HG02798 (cell line): ENCODE data around the gene CHP2.
"Not testable (repeated sequence)": the region's sequence is repeated elsewhere in the genome, so short reads cannot be mapped to it uniquely, and the experiment has no call there.

Experiments
- ATAC-seq: cut with Tn5 transposase; IDR thresholded peaks from one replicate; pipeline ENCODE4 v1.9.1; 2021; ENCODE audit warnings: mild to moderate bottlenecking; ENCODE audit not compliant: unreplicated experiment, poor library complexity

The CHP2 gene

GRCh38 chr16:23742766-23743165, 12.1 kb upstream of the CHP2 start:
- ATAC-seq: no peak

DNA sequence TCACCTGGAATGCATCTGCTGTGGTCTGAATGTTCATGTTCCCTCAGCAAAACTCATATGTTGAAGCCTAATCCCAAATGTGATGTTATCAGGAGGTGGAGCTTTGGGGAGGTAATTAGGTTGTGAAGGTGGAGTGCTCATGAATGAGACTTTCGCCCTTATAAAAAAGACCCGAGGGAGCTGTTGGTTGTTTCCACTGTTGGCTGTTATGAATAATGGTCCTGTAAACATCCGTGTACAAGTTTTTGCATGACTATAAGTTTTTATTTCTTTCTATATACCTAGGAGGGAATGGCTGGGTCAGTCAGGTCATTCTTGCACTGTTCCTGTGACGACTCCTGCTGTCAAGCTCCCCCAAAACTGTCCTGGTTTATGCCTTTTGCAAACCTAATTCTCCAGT, 9.6 kb upstream of the CHP2 start:
- ATAC-seq: no peak

DNA sequence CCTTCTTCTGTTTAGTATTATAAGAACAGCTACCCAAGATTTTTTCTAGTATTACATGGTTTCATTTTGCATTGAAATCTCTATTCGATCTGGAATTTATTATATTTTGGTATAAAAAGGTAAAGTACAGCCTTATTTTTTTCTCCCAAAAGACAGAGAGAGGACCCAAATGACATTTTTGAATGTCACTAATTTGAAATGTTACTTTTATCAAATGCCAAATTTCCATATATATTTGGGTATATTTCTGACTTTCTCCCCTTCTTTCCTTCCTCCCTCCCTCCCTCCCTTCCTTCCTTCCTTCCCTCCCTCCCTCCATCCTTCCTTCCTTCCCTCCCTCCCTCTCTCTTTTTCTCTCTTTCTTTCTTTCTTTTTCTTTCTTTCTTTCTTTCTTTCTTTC, 6.2 kb upstream of the CHP2 start:
- ATAC-seq: no peak

- ATAC-seq: not testable (repeated sequence)
These were observed 3.8 kb upstream of the CHP2 start for GRCh38 chr16:23751053-23751452.

DNA sequence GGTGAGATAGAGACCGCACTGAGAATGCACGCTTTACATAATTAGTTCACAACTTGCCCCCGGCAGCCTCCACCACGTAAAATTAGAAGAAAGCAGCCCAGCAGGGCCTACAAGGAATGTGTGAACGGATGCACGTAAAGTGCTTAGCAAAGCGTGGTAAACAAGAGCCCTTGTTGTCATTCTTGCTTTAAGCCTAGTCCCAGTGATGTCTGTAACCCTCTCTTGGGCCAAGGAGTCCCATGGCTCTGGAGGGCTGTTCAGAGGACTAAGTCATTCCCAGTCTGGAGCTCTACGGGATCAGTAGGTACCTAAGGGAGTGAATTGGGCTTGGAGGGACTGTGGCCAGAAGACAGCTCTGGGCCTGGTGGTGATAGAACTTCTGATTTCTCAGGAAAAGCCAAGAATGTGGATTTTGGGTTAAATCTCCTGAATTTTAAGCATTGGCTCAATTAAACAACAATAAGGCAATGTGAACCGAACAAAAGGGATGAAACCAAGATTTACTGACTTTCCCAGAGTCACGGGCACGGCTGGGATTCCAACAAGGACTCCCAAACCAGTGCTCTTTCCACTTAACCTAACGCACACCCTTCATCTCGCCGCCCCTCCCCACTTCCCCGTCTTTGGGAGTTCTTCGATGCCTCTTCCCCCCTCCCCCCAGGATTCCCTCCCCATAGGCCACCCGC, 775 bp upstream of the CHP2 start:
- ATAC-seq: no peak

GRCh38 chr16:23755484-23755809, 621 bp downstream of the CHP2 start:
- ATAC-seq: no peak

DNA sequence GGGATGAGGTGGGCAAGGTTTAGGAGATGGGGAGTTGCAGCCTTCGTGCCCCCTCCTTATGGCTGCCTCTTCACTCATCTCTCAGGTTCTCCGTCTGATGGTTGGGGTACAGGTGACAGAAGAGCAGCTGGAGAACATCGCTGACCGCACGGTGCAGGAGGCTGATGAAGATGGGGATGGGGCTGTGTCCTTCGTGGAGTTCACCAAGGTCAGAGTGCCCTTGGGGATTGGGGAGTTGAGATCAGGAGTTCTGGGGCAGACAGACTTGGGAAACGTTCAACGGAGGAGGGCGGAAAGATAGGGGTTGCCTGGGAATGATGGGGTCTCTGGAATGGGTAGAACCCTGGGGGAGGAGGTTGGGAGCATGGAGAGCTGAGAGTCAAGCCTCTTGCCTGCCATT, 2.3 kb downstream of the CHP2 start:
- no peak for ATAC-seq

DNA sequence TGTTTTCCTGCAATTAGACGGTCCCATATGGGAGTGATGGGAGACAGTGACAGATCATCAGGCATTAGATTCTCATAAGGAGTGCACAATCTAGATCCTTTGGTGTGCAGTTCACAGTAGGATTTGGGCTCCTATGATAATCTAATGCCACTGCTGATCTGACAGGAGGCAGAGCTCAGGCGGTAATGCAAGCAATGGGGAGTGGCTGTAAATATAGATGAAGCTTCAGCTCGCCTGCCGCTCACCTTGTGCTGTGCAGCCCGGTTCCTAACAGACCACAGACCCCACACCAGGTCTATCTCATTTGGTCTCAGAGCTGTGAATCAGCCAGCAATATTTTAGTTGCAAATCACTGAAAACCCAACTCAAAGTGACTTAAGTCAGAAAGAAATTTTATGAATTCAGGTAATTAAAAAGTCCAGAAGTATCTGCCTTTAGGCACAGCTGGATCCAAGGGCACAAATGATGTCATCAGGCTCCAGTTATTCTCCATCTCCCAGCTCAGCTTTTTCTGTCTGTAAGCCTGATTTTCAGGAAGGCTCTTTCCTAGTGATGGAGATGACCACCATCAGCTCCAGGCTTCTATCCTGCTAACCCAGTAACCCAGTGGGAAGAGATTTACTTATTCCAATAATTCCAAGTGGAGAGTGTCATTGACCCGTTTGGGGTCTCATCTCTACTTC, 3.3 kb downstream of the CHP2 start:
- ATAC-seq: no peak

GRCh38 chr16:23765933-23766332, 11.1 kb downstream of the CHP2 start:
- ATAC-seq: no peak

GRCh38 chr16:23768581-23768980, 13.8 kb downstream of the CHP2 start:
- ATAC-seq: no peak

- ATAC-seq: no peak
These were observed 16.2 kb downstream of the CHP2 start for GRCh38 chr16:23771027-23771426.

DNA sequence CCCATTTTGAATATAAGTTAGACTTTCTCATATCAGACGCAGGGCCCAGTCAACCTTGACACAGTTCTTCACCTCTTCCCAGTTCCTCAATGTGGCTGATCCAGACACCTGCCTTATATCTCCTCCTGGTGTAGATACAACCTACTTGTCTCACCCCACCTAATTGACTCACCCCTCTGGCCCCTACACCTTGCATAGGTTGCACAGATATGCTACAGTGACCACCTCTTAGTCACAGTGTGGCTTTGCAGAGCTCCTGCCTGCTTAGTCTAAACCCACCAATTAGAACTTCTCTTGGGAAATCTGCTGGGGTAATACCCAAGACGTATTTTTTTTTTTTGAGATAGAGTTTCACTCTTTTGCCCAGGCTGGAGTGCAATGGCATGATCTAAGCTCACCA, 16.8 kb downstream of the CHP2 start:
- no peak for ATAC-seq

DNA sequence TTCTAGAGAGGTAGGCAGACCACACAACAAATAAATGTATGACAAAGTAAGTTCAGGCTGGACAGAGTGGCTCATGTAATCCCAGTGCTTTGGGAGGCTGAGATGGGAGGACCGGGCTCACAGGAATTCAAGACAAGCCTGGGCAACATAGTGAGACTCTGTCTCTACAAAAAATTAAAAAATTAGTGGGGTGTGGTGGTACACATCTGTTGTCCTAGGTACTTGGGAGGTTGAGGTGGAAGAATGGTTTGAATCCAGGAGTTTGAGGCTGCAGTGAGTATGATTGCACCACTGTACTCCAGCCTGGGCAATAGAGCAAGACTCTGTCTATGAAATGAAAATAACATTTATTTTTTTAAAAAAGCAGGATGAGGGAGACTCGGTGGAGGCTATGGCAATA, 18.5 kb downstream of the CHP2 start:
- ATAC-seq: no peak

GRCh38 chr16:23781176-23781575, 26.4 kb downstream of the CHP2 start:
- ATAC-seq: no peak

GRCh38 chr16:23784811-23785447, 30.1 kb downstream of the CHP2 start:
- ATAC-seq: no peak

DNA sequence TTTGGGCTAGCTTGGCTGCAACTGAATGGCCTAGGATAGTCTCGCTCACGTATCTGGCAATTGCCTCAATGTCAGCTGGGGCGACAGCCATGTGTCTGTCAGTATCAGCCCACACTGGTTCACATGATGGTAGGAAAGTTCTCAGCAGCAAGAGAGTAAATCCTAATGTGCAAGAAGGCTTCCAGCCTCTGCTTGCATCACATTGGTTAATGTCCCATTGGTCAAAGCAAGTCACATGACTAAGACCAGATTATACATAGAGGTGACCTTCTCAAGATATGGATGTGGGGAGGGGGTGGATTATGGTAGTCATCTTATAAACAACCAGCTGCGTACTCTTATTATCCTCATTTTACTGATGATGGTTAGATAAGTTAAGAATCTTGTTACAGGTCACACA, 31.0 kb downstream of the CHP2 start:
- no peak for ATAC-seq

DNA sequence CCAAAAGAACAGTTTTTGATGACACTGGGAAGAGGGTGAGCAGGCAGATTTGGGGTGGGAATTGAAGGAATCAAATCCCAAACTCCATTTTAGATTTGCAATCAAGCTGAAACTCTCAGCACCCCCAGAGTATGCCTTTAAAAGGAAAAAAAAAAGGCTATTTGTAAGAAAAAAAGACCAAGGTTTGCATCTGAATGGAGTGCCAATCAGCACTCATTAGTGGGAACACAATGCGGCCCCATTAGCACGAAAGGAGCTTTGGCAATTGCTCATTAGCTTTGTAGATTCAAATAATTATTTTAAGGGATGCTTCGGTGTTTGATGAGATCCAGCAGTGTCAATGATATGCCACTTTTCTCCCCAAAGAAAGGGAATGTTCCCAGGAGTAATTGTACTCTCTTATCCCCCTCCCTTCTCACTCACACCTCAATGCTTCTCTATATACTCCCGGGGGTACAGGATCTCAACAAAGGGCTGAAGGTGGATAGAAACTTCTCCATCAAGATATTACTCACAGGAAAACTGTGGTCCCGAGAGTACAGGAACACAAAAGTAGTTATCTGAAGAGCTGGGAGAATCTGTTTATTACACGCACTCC, 32.2 kb downstream of the CHP2 start:
- ATAC-seq: no peak

GRCh38 chr16:23788685-23789084, 33.9 kb downstream of the CHP2 start:
- no peak for ATAC-seq

DNA sequence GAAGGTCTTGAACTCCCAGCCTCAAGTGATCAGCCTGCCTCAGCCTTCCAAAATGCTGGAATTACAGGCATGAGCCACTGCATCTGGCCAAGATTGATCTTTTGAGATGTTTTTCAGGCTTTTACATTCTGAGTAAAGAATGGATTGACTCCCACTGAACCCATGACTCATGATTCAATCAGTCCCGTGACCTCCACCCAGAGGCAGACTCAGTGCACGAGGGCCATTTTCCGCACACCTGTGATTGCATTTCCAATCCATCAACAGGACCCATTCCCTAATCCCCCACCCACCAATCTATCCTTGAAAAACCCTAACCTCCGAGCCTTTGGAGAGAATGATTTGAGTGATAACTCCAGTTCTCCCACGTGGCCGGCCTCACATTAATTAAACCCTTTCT, 40.6 kb downstream of the CHP2 start:
- no peak for ATAC-seq

DNA sequence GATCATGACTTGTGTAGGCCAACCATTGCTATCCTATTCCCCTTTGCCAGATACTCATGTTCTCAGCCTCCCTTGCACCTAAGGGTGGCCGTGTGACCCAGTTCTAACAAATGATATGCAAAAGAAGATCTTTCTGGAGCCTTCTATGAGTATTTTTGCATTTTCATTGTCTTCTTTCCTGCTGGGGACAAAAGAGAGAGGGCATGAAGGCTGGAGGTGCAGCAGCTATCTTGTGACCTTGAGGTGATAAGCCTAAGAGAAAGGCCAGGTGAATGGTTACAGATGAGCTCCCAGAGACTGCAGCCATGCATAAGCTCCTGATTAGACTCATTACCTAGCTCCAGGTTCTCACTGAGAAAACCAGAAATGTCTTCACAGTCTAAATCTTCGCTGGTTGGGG, 42.1 kb downstream of the CHP2 start:
- ATAC-seq: no peak

DNA sequence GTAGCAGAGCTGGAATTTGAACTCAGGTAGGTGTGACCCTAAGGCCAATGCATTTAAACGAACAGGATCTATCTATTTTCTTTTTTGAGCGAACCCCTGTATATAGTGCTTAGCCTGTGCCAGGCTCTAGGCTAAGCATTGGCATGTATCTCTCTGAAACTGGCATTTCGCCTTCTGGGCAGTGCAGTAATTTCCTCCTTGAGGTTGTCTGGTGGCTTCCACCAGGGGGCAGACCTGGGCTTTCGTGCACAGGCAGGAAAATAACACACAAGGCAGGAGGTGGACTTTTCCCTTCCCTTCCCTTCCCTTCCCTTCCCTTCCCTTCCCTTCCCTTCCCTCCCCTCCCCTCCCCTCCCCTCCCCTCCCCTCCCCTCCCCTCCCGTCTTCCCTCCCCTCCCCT, 46.6 kb downstream of the CHP2 start:
- no peak for ATAC-seq

GRCh38 chr16:23802776-23803175, 48.0 kb downstream of the CHP2 start:
- no peak for ATAC-seq
